Hepatocyte (in vitro differentiated cells): Measurements from ENCODE around the gene HOXB3.

ENCODE experiments used
- EZH2 ChIP-seq: fragments of 200-600 bp; sonication (generic); IDR thresholded peaks from 2 replicates; pipeline ENCODE4 v1.6.1; 2016; ENCODE audit warnings: antibody characterized with exemption, mild to moderate bottlenecking, borderline replicate concordance
- EZH2phosphoT487 ChIP-seq: fragments of 200-600 bp; sonication (generic); IDR thresholded peaks from one replicate; pipeline ENCODE4 v1.6.1; 2018; ENCODE audit warnings: antibody characterized with exemption, mild to moderate bottlenecking, low read depth, moderate library complexity; ENCODE audit not compliant: unreplicated experiment, severe bottlenecking
- TF ChIP-seq, protein P1 (sequence below): fragments of 200-600 bp; sonication (generic); IDR thresholded peaks from 2 replicates; pipeline ENCODE4 v1.5.1; 2016; ENCODE audit warnings: antibody characterized with exemption, mild to moderate bottlenecking; ENCODE audit not compliant: poor library complexity

- TF ChIP-seq, protein P1, sequence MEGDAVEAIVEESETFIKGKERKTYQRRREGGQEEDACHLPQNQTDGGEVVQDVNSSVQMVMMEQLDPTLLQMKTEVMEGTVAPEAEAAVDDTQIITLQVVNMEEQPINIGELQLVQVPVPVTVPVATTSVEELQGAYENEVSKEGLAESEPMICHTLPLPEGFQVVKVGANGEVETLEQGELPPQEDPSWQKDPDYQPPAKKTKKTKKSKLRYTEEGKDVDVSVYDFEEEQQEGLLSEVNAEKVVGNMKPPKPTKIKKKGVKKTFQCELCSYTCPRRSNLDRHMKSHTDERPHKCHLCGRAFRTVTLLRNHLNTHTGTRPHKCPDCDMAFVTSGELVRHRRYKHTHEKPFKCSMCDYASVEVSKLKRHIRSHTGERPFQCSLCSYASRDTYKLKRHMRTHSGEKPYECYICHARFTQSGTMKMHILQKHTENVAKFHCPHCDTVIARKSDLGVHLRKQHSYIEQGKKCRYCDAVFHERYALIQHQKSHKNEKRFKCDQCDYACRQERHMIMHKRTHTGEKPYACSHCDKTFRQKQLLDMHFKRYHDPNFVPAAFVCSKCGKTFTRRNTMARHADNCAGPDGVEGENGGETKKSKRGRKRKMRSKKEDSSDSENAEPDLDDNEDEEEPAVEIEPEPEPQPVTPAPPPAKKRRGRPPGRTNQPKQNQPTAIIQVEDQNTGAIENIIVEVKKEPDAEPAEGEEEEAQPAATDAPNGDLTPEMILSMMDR: no peak
- TF ChIP-seq EZH2 (no peak), EZH2phosphoT487 (peak; percentile 42)
Observed at GRCh38 chr17:48624118-48624517, 34.1 kb upstream of the HOXB3 start.
